Activated CD4-positive, alpha-beta T cell treated with anti-CD3 and anti-CD28 coated beads for 36 hours (primary cell): Measurements from ENCODE around the gene CETP. TPM values are rescaled to one million over a fixed set of nuclear protein-coding genes. Genes with fewer than 3 reads are reported as not detected.
A peak's percentile ranks its signal among the peaks of the same experiment; 100 is the strongest.
"Not testable (repeated sequence)": the region's sequence is repeated elsewhere in the genome, so short reads cannot be mapped to it uniquely, and the experiment has no call there.

Experiments
- ATAC-seq: fragments of 200-7000 bp; cut with Tn5 transposase; one replicate; pipeline ENCODE4 v1.10.0; 2021; ENCODE audit warnings: mild to moderate bottlenecking, moderate library complexity
- CTCF ChIA-PET: fragments of 350-600 bp; sonication (Branson Sonifier 250); formaldehyde crosslinking; loops from one replicate; lab custom pipeline; 2021; ENCODE audit warnings: antibody characterized with exemption; lab: Charles Lee
- POLR2A ChIA-PET: fragments of 350-600 bp; sonication (Branson Sonifier 250); formaldehyde crosslinking; loops from one replicate; lab custom pipeline; 2021; ENCODE audit warnings: antibody characterized with exemption, inconsistent platforms; lab: Charles Lee
- DNase-seq: peaks from one replicate; pipeline ENCODE4 v3.0.0-alpha.2; 2020
- H3K27ac Mint-ChIP-seq: one replicate; pipeline ENCODE4 v1.8.0; 2021; ENCODE audit warnings: mixed read lengths
- H3K27me3 Mint-ChIP-seq: one replicate; pipeline ENCODE4 v1.8.0; 2021; ENCODE audit warnings: mixed read lengths
- H3K36me3 Mint-ChIP-seq: one replicate; pipeline ENCODE4 v1.8.0; 2021; ENCODE audit warnings: low read depth, mixed read lengths
- H3K4me1 Mint-ChIP-seq: one replicate; pipeline ENCODE4 v1.8.0; 2021; ENCODE audit warnings: mixed read lengths
- H3K4me3 Mint-ChIP-seq: one replicate; pipeline ENCODE4 v1.8.0; 2021; ENCODE audit warnings: mild to moderate bottlenecking, moderate library complexity, mixed read lengths
- H3K9me3 Mint-ChIP-seq: one replicate; pipeline ENCODE4 v1.8.0; 2021; ENCODE audit warnings: low read depth, mixed read lengths
- intact Hi-C, 2 experiments: fragments of 100-400 bp; cut with DNase I in 1 of 2; cut with micrococcal nuclease in 1 of 2; formaldehyde crosslinking; loops; one replicate each; pipeline versions ENCODE4 v1.14.2 to v1.15.1; 2022 to 2024; cut with DNase I, micrococcal nuclease
- total RNA-seq, 2 experiments: library from RNA; stranded (reverse); gene quantifications; one replicate each; pipeline ENCODE4 v1.2.3, GENCODE V29; 2021

Gene CETP
- total RNA-seq, 2 experiments from 2014 or later: 0.14 TPM; not detected in 1

GRCh38 chr16:56988948-56989945 lies 27.5 kb downstream of the CETP start, which contains the start of gene NLRC5:
TSS of gene NLRC5 (plus strand) at chr16:56989557. CDS start at chr16:57020713, 31,156 bp downstream.
- intact Hi-C loops: loop anchor here (1.0 to 5.0 kb wide), 9 partner anchors 11 to 377 kb away; partner anchors contain the start of genes HERPUD1 (in 1 of the 2), PSME3IP1 (in 1 of the 2) and RSPRY1 (in 1 of the 2)
- DNase-seq (peak; percentile 97), ATAC-seq (peak; percentile 78)
- POLR2A ChIA-PET: interaction anchor here (0.6 to 1.9 kb wide), 10 partner anchors 11 to 306 kb away, joined by 3 to 10 read pairs (median 4); partner anchors contain the start of gene HERPUD1
- H3K9me3 Mint-ChIP-seq: no peaks in the 10 kb centered on the region
- CTCF ChIA-PET: interaction anchor here (0.7 to 3.1 kb wide), 9 partner anchors 10 to 483 kb away, joined by 3 to 38 read pairs (median 4); no protein-coding TSS in a partner anchor
- H3K27ac Mint-ChIP-seq: peak within 1 kb of the TSS; percentile 99
- no peaks in the 10 kb centered on the region for H3K27me3 Mint-ChIP-seq
- H3K4me3 Mint-ChIP-seq: peak within 1 kb of the TSS; percentile 98
- peaks cover 69% of the 10 kb centered on the region for H3K4me1 Mint-ChIP-seq
- H3K36me3 Mint-ChIP-seq: peaks cover 68% of the 10 kb centered on the region

GRCh38 chr16:56989988-56990387 lies 28.2 kb downstream of the CETP start:
- peaks cover 65% of the 10 kb centered on the region for H3K36me3 Mint-ChIP-seq
- ATAC-seq (no peak), DNase-seq (no peak)
- H3K4me1 Mint-ChIP-seq: peaks cover 69% of the 10 kb centered on the region
- H3K9me3 Mint-ChIP-seq: no peaks in the 10 kb centered on the region
- ChIA-PET CTCF (interaction anchor here (0.8 to 3.1 kb wide), 8 partner anchors 10 to 52 kb away, joined by 3 to 38 read pairs (median 5); no protein-coding TSS in a partner anchor), POLR2A (interaction anchor here (0.6 to 1.9 kb wide), 8 partner anchors 10 to 58 kb away, joined by 3 to 10 read pairs (median 4); partner anchors contain the start of gene HERPUD1)
- intact Hi-C loops: loop anchor here (1.0 to 10.0 kb wide), 12 partner anchors 10 to 795 kb away; partner anchors contain the start of genes HERPUD1 (in 2 of the 2), CCDC102A (in 1 of the 2), GNAO1 (in 1 of the 2) and PSME3IP1 (in 1 of the 2)
- peak overlapping the region; percentile 99 for H3K27ac Mint-ChIP-seq
- H3K4me3 Mint-ChIP-seq: peak overlapping the region; percentile 98
- no peaks in the 10 kb centered on the region for H3K27me3 Mint-ChIP-seq

GRCh38 chr16:56990407-56991286 lies 28.9 kb downstream of the CETP start:
- H3K36me3 Mint-ChIP-seq: peaks cover 63% of the 10 kb centered on the region
- H3K4me3 Mint-ChIP-seq: peak overlapping the region; percentile 98
- ChIA-PET POLR2A (interaction anchor here (1.1 to 1.9 kb wide), 3 partner anchors 9 to 45 kb away, joined by 3 to 10 read pairs (median 9); no protein-coding TSS in a partner anchor), CTCF (interaction anchor here (1.0 to 1.5 kb wide), 4 partner anchors 9 to 40 kb away, joined by 4 to 6 read pairs (median 4); no protein-coding TSS in a partner anchor)
- intact Hi-C loops: loop anchor here (2.0 to 10.0 kb wide), 3 partner anchors 58 to 796 kb away; partner anchors contain the start of genes CCDC102A (in 1 of the 2), GNAO1 (in 1 of the 2) and HERPUD1 (in 1 of the 2)
- H3K9me3 Mint-ChIP-seq: no peaks in the 10 kb centered on the region
- H3K27ac Mint-ChIP-seq: peak overlapping the region; percentile 99
- H3K4me1 Mint-ChIP-seq: peaks cover 69% of the 10 kb centered on the region
- no peaks in the 10 kb centered on the region for H3K27me3 Mint-ChIP-seq
- no peak for ATAC-seq
- peak; percentile 52 for DNase-seq

GRCh38 chr16:56992431-56992830 lies 30.7 kb downstream of the CETP start:
- H3K27me3 Mint-ChIP-seq, DNase-seq, H3K9me3 Mint-ChIP-seq, ATAC-seq: not testable (repeated sequence)
- ChIA-PET CTCF (interaction anchor here (0.9 to 1.3 kb wide), 3 partner anchors 13 to 42 kb away, joined by 3 to 6 read pairs (median 3); no protein-coding TSS in a partner anchor), POLR2A (interaction anchor here (0.6 kb wide), 1 partner anchor 49 kb away, joined by 3 read pairs; no protein-coding TSS in a partner anchor)
- intact Hi-C loops: loop anchor here in 1 of 2 experiments (5.0 to 10.0 kb wide), 2 partner anchors 545 to 798 kb away; partner anchors contain the start of genes CCDC102A and GNAO1
- peaks cover 66% of the 10 kb centered on the region for H3K36me3 Mint-ChIP-seq
- peak overlapping the region; percentile 98 for H3K4me3 Mint-ChIP-seq
- peak overlapping the region; percentile 64 for H3K27ac Mint-ChIP-seq
- peaks cover 69% of the 10 kb centered on the region for H3K4me1 Mint-ChIP-seq

GRCh38 chr16:56993204-56993603 lies 31.5 kb downstream of the CETP start:
- Mint-ChIP-seq H3K27me3 (no peaks in the 10 kb centered on the region), H3K4me1 (peaks cover 69% of the 10 kb centered on the region), H3K4me3 (peak overlapping the region; percentile 98), H3K27ac (peak overlapping the region; percentile 75), H3K36me3 (peaks cover 60% of the 10 kb centered on the region), H3K9me3 (no peaks in the 10 kb centered on the region)
- ATAC-seq (no peak), DNase-seq (peak; percentile 9)
- CTCF ChIA-PET: interaction anchor here (0.9 to 1.3 kb wide), 2 partner anchors 14 to 43 kb away, joined by 3 read pairs; no protein-coding TSS in a partner anchor
- POLR2A ChIA-PET: no interaction called here
- intact Hi-C loops: loop anchor here (1.0 to 10.0 kb wide), 3 partner anchors 21 to 798 kb away; partner anchors contain the start of genes CCDC102A (in 1 of the 2) and GNAO1 (in 1 of the 2)

- H3K9me3 Mint-ChIP-seq: no peaks in the 10 kb centered on the region
- no peak for ATAC-seq
- H3K36me3 Mint-ChIP-seq: peaks cover 58% of the 10 kb centered on the region
- ChIA-PET POLR2A (no interaction called here), CTCF (interaction anchor here (0.8 kb wide), 1 partner anchor 11 kb away, joined by 3 read pairs; no protein-coding TSS in a partner anchor)
- peak; percentile 26 for DNase-seq
- peak overlapping the region; percentile 98 for H3K4me3 Mint-ChIP-seq
- peaks cover 75% of the 10 kb centered on the region for H3K4me1 Mint-ChIP-seq
- H3K27me3 Mint-ChIP-seq: no peaks in the 10 kb centered on the region
- intact Hi-C loops: loop anchor here in 1 of 2 experiments (5.0 to 10.0 kb wide), 2 partner anchors 543 to 800 kb away; partner anchors contain the start of genes CCDC102A and GNAO1
- H3K27ac Mint-ChIP-seq: peak overlapping the region; percentile 75
Observed at GRCh38 chr16:56994311-56994710, 32.6 kb downstream of the CETP start.

- peaks cover 85% of the 10 kb centered on the region for H3K4me1 Mint-ChIP-seq
- POLR2A ChIA-PET: interaction anchor here (0.8 to 1.0 kb wide), 3 partner anchors 10 to 46 kb away, joined by 3 to 6 read pairs (median 6); no protein-coding TSS in a partner anchor
- DNase-seq (peak; percentile 2), ATAC-seq (no peak)
- peaks cover 59% of the 10 kb centered on the region for H3K36me3 Mint-ChIP-seq
- H3K27me3 Mint-ChIP-seq: no peaks in the 10 kb centered on the region
- H3K9me3 Mint-ChIP-seq: no peaks in the 10 kb centered on the region
- H3K27ac Mint-ChIP-seq: peak overlapping the region; percentile 76
- intact Hi-C loops: loop anchor here in 1 of 2 experiments (10.0 kb wide), 1 partner anchor 800 kb away; the partner anchor contains the start of gene GNAO1
- CTCF ChIA-PET: interaction anchor here (0.7 to 0.9 kb wide), 3 partner anchors 12 to 46 kb away, joined by 3 read pairs; no protein-coding TSS in a partner anchor
- H3K4me3 Mint-ChIP-seq: peak overlapping the region; percentile 44
Observed at GRCh38 chr16:56995136-56995805, 33.5 kb downstream of the CETP start.

- peaks cover 57% of the 10 kb centered on the region for H3K36me3 Mint-ChIP-seq
- H3K27me3 Mint-ChIP-seq: no peaks in the 10 kb centered on the region
- no peak overlapping the region for H3K4me3 Mint-ChIP-seq
- intact Hi-C loops: loop anchor here in 1 of 2 experiments (10.0 kb wide), 1 partner anchor 802 kb away; the partner anchor contains the start of gene GNAO1
- ATAC-seq (no peak), DNase-seq (no peak)
- peak overlapping the region; percentile 78 for H3K27ac Mint-ChIP-seq
- POLR2A ChIA-PET: no interaction called here
- peaks cover 90% of the 10 kb centered on the region for H3K4me1 Mint-ChIP-seq
- H3K9me3 Mint-ChIP-seq: no peaks in the 10 kb centered on the region
- CTCF ChIA-PET: interaction anchor here (2.6 kb wide), 1 partner anchor 87 kb away, joined by 9 read pairs; no protein-coding TSS in a partner anchor
Observed at GRCh38 chr16:56997264-56997663, 35.5 kb downstream of the CETP start.

GRCh38 chr16:56997931-56998330 lies 36.2 kb downstream of the CETP start:
- ChIA-PET CTCF (interaction anchor here (2.6 kb wide), 1 partner anchor 86 kb away, joined by 9 read pairs; no protein-coding TSS in a partner anchor), POLR2A (interaction anchor here (0.6 kb wide), 1 partner anchor 294 kb away, joined by 3 read pairs; no protein-coding TSS in a partner anchor)
- intact Hi-C loops: loop anchor here in 1 of 2 experiments (10.0 kb wide), 1 partner anchor 803 kb away; the partner anchor contains the start of gene GNAO1
- Mint-ChIP-seq H3K9me3 (no peaks in the 10 kb centered on the region), H3K27me3 (no peaks in the 10 kb centered on the region), H3K4me1 (peaks cover 93% of the 10 kb centered on the region), H3K36me3 (peaks cover 59% of the 10 kb centered on the region), H3K27ac (peak overlapping the region; percentile 98), H3K4me3 (no peak overlapping the region)
- no peak for ATAC-seq
- no peak for DNase-seq
